DND-41 (cell line): ENCODE results near the gene ST6GALNAC5.

ENCODE experiments used
- CTCF ChIP-seq: IDR thresholded peaks from 2 replicates; pipeline ENCODE4 v1.5.1; 2012; ENCODE audit warnings: borderline replicate concordance, low read length, moderate library complexity, mild to moderate bottlenecking; ENCODE audit not compliant: poor library complexity, severe bottlenecking; ENCODE audit errors: extremely low read depth
- EZH2 ChIP-seq: IDR thresholded peaks from 3 replicates; pipeline ENCODE4 v1.6.1; 2012; ENCODE audit warnings: borderline replicate concordance, low read depth, mild to moderate bottlenecking, moderate library complexity, low read length, inconsistent platforms; ENCODE audit not compliant: severe bottlenecking

- TF ChIP-seq CTCF (no peak), EZH2 (no peak)
Observed at GRCh38 chr1:77047575-77047974, 180.3 kb downstream of the ST6GALNAC5 start.
